ENCODE data around the gene C10orf90. TPM values are rescaled to one million over a fixed set of nuclear protein-coding genes. Genes with fewer than 3 reads are reported as not detected.

C10orf90 gene
- total RNA-seq, 1 experiment from 2014 or later: 0.59 TPM

- no peak for DNase-seq
- H3K4me2 ChIP-seq: no peak overlapping the region
- no peaks in the 10 kb centered on the region for H3K9me2 ChIP-seq (ENCODE audit: insufficient read depth)
- no peaks in the 10 kb centered on the region for H3K9me3 ChIP-seq (ENCODE audit: insufficient read depth, low read depth)
- no peaks in the 10 kb centered on the region for H3K4me1 ChIP-seq (replicated peaks; ENCODE audit: insufficient read depth)
- no peak overlapping the region for H2AFZ ChIP-seq
- H3K4me3 ChIP-seq: no peak overlapping the region
- H3K27ac ChIP-seq: no peak overlapping the region
- no peaks in the 10 kb centered on the region; the same call in 1 of the 2 replicates for H3K27me3 ChIP-seq (ENCODE audit: insufficient read depth, low read depth)
- no peaks in the 10 kb centered on the region for H3K36me3 ChIP-seq (ENCODE audit: low read depth)
- no peaks in the 10 kb centered on the region for H3K79me2 ChIP-seq (ENCODE audit: low read depth)
- CTCF ChIA-PET: no interaction called here
- intact Hi-C loops (cut with micrococcal nuclease; ENCODE audit: unreplicated experiment): no loop called here
- no peaks in the 10 kb centered on the region for H3F3A ChIP-seq (ENCODE audit: insufficient read depth, low read depth)
- no peaks in the 10 kb centered on the region for H4K20me1 ChIP-seq (ENCODE audit: insufficient read depth)
- POLR2A ChIA-PET (ENCODE audit: unreplicated experiment): no interaction called here
- no TSS peak for BruUV-seq (replicated peaks)
- no peak for TF ChIP-seq EZH2 (IDR thresholded peaks at IDR 0.05; ENCODE audit: low read depth)
- TF ChIP-seq, protein P1, sequence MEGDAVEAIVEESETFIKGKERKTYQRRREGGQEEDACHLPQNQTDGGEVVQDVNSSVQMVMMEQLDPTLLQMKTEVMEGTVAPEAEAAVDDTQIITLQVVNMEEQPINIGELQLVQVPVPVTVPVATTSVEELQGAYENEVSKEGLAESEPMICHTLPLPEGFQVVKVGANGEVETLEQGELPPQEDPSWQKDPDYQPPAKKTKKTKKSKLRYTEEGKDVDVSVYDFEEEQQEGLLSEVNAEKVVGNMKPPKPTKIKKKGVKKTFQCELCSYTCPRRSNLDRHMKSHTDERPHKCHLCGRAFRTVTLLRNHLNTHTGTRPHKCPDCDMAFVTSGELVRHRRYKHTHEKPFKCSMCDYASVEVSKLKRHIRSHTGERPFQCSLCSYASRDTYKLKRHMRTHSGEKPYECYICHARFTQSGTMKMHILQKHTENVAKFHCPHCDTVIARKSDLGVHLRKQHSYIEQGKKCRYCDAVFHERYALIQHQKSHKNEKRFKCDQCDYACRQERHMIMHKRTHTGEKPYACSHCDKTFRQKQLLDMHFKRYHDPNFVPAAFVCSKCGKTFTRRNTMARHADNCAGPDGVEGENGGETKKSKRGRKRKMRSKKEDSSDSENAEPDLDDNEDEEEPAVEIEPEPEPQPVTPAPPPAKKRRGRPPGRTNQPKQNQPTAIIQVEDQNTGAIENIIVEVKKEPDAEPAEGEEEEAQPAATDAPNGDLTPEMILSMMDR (conservative IDR thresholded peaks at IDR 0.05): no peak
Observed at GRCh38 chr10:126673565-126673964, 3.1 kb upstream of the C10orf90 start.

DNA sequence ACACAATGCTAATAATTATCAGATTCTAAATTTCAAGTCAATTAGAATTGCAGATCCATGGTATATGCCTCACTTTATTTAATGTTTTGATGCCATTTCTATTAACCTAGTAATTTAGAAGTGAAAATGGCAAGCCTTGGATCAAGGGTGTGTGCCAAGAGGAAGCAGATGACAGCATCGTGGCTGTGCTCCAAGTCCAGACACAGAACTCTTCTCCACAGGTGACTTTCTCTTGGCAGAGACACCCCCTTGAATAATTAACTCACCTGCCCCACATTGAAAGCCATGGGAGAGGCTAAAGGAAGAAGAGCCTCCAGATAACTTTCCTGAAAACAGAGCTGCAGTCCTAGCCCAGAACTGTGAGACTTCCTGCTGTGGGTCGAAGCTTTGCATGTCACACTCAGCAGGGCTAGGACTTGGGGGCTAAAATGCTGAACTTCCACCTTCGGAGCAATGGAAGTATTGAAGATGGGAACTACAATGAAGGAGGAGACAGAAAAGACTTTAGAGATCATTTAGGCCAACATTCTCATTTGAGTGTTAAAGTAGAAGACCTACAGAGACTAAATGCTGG is 996 bp upstream of the C10orf90 start:
- intact Hi-C loops (cut with micrococcal nuclease; ENCODE audit: unreplicated experiment): no loop called here
- H3K4me1 ChIP-seq (replicated peaks; ENCODE audit: insufficient read depth): no peaks in the 10 kb centered on the region
- no peak overlapping the region for H3K27ac ChIP-seq
- no peak overlapping the region for H3K4me2 ChIP-seq
- H3K79me2 ChIP-seq (ENCODE audit: low read depth): no peaks in the 10 kb centered on the region
- H3K27me3 ChIP-seq (ENCODE audit: insufficient read depth, low read depth): no peaks in the 10 kb centered on the region; the same call in 1 of the 2 replicates
- DNase-seq: no peak
- H3K36me3 ChIP-seq (ENCODE audit: low read depth): no peaks in the 10 kb centered on the region
- CTCF ChIA-PET: no interaction called here
- POLR2A ChIA-PET (ENCODE audit: unreplicated experiment): no interaction called here
- BruUV-seq (replicated peaks): no TSS peak
- H3K4me3 ChIP-seq: no peak overlapping the region
- H3K9me2 ChIP-seq (ENCODE audit: insufficient read depth): no peaks in the 10 kb centered on the region
- no peaks in the 10 kb centered on the region for H4K20me1 ChIP-seq (ENCODE audit: insufficient read depth)
- H2AFZ ChIP-seq: no peak overlapping the region
- TF ChIP-seq, protein P1 (conservative IDR thresholded peaks at IDR 0.05): no peak
- no peak for TF ChIP-seq EZH2 (IDR thresholded peaks at IDR 0.05; ENCODE audit: low read depth)
- no peaks in the 10 kb centered on the region for H3K9me3 ChIP-seq (ENCODE audit: insufficient read depth, low read depth)
- no peaks in the 10 kb centered on the region for H3F3A ChIP-seq (ENCODE audit: insufficient read depth, low read depth)

DNA sequence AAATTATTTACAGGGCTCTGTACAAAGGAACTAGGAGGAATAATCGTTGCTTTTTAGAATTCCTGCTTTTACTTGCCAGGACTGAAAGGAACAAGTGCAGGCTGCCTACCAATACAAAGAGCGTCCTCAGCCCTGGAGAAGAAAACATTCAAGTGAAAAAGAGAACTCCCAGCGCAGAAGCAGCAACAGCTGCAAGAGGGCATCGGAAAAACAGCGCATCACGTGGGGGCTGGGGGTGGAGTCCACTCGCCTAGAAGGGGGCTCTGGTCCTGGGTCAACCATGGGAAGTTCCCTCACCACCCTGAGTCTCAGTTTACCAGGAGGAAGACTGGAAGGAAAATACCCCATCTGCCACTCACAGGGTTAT is 385 bp upstream of the C10orf90 start:
- no peak for DNase-seq
- POLR2A ChIA-PET (ENCODE audit: unreplicated experiment): no interaction called here
- no peaks in the 10 kb centered on the region for H3K36me3 ChIP-seq (ENCODE audit: low read depth)
- TF ChIP-seq, protein P1 (conservative IDR thresholded peaks at IDR 0.05): no peak
- no peak for TF ChIP-seq EZH2 (IDR thresholded peaks at IDR 0.05; ENCODE audit: low read depth)
- H3K9me3 ChIP-seq (ENCODE audit: insufficient read depth, low read depth): no peaks in the 10 kb centered on the region
- CTCF ChIA-PET: no interaction called here
- intact Hi-C loops (cut with micrococcal nuclease; ENCODE audit: unreplicated experiment): no loop called here
- no peaks in the 10 kb centered on the region; the same call in 1 of the 2 replicates for H3K27me3 ChIP-seq (ENCODE audit: insufficient read depth, low read depth)
- H2AFZ ChIP-seq: no peak overlapping the region
- no peak overlapping the region for H3K4me2 ChIP-seq
- no peaks in the 10 kb centered on the region for H3K9me2 ChIP-seq (ENCODE audit: insufficient read depth)
- H4K20me1 ChIP-seq (ENCODE audit: insufficient read depth): no peaks in the 10 kb centered on the region
- no peak overlapping the region for H3K27ac ChIP-seq
- no peak overlapping the region for H3K4me3 ChIP-seq
- no peaks in the 10 kb centered on the region for H3F3A ChIP-seq (ENCODE audit: insufficient read depth, low read depth)
- no TSS peak for BruUV-seq (replicated peaks)
- H3K79me2 ChIP-seq (ENCODE audit: low read depth): no peaks in the 10 kb centered on the region
- H3K4me1 ChIP-seq (replicated peaks; ENCODE audit: insufficient read depth): no peaks in the 10 kb centered on the region

All from PC-9 (cell line).